ENCODE results near the gene GNB4.

The GNB4 gene

GRCh38 chr3:179363332-179363731, 87.9 kb downstream of the GNB4 start:
- DNase-seq (ENCODE audit: low read depth in 2 of 2) = no peak
- TF ChIP-seq CTCF (IDR thresholded peaks at IDR 0.05; ENCODE audit: low read depth, low read length) = no peak
- H3K4me3 ChIP-seq (replicated peaks in 1 of 2; ENCODE audit: low read depth in 2 of 2, low read length in 2 of 2) = no peak overlapping the region

GRCh38 chr3:179355996-179356395, 95.3 kb downstream of the GNB4 start:
- no peak for TF ChIP-seq CTCF (IDR thresholded peaks at IDR 0.05; ENCODE audit: low read depth, low read length)
- no peak for DNase-seq (ENCODE audit: low read depth in 2 of 2)
- H3K4me3 ChIP-seq (replicated peaks in 1 of 2; ENCODE audit: low read depth in 2 of 2, low read length in 2 of 2) = no peak overlapping the region

- peak overlapping the region; percentile 76 to 89 for H3K4me3 ChIP-seq (replicated peaks in 1 of 2; ENCODE audit: low read depth in 2 of 2, low read length in 2 of 2)
- peak in 1 of 2 donors; percentile 1 for DNase-seq (ENCODE audit: low read depth in 2 of 2)
- TF ChIP-seq CTCF (IDR thresholded peaks at IDR 0.05; ENCODE audit: low read depth, low read length) = no peak
Measured at GRCh38 chr3:179348325-179349013, 102.8 kb downstream of the GNB4 start.

- TF ChIP-seq CTCF (IDR thresholded peaks at IDR 0.05; ENCODE audit: low read depth, low read length) = no peak
- peak within 1 kb of the TSS; percentile 76 to 89 for H3K4me3 ChIP-seq (replicated peaks in 1 of 2; ENCODE audit: low read depth in 2 of 2, low read length in 2 of 2)
Measured at GRCh38 chr3:179347345-179348194, 103.7 kb downstream of the GNB4 start, which contains the start of gene MFN1. TSS of gene MFN1 (plus strand) at chr3:179347709. CDS start at chr3:179348852, 1,143 bp downstream.

More at GRCh38 chr3:179347345-179348194, 103.7 kb downstream of the GNB4 start, which contains the start of gene MFN1:
- DNase-seq (ENCODE audit: low read depth in 2 of 2) = peak; percentile 96

Measured in cardiac fibroblast (primary cell).